ENCODE data around the gene TEPSIN.

The TEPSIN gene

DNA sequence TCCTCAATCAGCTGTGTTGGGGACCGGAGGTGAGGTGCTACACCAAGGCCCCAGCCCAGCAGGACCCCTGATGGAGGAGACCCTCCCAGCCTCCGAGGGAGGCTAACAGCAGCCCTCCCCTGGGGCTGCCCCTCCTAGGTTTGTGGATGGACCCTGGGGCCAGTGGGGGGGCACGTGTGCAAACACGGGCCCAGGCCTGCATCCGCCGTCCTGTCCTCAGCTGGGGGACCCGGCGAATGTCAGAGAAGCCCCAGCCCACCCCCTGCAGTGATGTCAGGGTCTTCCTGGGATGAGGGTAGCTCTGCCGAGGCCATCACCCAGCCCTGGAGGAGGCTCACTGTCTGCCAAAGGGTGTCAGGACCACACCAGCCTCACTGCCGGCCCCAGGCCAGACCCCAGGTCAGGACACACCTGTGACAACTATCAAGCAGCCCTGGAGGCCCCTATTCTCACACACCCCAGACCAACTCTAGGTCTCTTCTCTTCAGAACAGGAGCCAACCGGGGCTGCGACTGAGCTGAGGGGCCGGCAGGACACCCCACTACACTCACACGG lies 42.8 kb downstream of the TEPSIN start:
- DNase-seq, result no peak

- DNase-seq, result no peak
These were observed 43.6 kb downstream of the TEPSIN start for GRCh38 chr17:81194941-81195901.

DNA sequence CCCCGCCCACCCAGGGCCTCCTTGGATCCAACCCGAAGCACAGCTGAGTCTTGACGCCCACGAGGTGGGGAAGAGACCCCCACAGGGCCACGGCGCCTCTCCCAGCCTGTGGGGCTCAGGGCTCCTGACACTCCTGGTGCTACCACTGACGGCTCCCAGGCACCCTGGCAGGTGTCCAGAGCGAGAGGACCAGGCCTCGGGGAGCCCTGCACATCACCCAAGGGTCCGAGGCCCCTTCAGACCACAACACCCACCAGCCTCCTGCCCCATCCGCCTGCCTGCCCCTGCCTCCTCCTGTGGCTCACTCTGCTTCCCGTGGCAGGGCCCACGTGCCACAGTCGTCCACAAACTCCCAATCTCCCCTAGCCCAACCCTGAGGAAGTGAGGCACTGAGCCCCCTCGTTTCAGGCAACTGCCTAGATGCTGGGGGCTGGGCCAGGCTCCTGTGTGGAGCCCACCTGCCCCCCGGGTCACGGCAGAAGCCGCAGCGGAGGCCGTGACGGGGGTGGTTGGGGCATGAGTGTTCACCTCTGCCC lies 44.6 kb downstream of the TEPSIN start:
- no peak for DNase-seq

DNA sequence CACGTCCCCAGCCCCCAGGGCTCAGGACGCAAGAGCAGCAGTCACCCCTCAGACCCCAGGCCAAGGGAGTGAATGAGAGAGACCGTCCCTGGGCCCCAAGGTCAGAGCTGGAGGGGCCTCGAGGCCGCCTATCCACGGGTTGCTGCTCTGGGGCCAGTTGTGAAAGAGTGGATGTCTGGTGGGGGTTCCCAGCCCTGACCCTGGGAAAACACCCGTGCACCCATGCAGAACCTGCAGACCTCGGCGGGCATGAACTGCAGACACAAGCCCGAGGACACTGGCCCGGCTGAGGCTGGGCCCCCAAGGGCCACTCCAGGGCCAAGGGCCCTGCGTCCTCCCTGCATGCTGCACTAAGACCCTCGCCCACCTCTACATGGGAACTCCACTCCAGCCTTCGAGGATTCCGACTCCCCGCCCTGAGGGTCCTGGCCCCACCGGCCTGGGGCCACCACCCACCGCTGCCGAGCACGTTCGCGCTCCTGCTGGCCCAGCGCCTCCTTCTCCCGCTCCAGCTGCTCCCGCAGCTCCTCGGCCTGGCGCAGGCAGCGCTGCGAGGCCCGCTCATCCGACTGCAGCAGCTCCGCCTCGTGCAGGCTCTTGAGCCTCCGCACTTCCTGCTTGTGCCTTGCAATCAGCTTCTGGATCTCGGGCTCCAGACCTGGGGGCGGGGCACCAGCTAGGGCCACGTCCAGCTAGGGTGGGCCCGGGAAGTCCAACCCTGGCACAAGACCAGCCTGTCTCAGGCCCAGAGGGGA lies 45.2 kb downstream of the TEPSIN start:
- no peak for DNase-seq

GRCh38 chr17:81193051-81193410 lies 45.8 kb downstream of the TEPSIN start:
- no peak for DNase-seq

DNA sequence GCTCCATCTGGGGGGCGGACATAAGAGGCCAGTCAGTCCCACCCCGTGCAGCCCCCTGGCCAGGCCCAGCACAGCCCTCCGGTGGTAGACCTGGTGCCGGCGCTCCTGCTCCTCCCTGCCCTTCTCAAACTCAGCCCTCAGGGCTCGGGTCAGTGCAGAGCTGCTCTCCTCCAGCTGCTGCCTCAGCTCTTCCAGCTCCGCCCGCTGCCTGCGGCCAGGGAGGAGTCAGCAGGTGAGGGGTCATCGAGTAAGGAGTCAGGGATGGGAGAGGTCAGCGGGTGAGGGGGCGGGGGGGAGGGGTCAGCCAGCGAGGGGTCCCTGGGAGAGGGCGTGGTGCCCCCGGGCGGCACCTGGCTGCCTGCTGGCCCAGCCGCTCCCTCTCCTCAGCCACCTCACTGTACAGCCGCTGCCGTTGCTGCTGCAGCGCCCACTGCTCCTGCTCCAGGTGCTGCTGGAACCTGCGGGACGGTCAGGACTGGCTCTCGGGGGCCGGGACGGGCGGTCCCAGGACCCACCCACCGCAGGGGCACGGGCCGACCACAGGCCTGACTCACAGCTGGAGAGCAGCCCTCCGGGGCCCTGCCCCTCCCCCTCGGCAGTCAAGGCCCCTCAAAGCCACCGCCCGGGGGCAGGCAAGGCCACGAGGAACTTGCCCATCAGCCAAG lies 46.3 kb downstream of the TEPSIN start:
- no peak for DNase-seq

DNA sequence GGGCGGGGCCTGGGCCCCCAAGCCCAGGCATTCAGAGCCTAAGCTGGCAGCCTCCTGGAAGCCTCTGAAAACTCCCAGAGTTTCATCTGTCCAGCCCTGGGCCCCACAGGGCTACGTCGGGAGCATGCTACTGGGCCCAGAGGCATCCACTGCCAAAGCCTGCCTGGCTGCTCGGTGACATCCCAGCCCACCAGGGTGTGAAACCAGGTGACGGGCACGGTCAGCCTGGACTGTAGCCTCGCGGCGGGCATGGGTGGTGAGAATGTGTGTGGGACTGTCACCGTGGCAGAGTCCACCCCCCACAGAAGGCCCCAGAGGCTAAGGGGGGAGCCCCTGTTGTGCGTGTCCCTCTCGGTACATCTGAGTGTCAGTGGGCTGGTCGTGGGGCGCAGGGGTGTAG lies 47.2 kb downstream of the TEPSIN start:
- no peak for DNase-seq

GRCh38 chr17:81191116-81191515 lies 47.7 kb downstream of the TEPSIN start:
- DNase-seq, result no peak

DNA sequence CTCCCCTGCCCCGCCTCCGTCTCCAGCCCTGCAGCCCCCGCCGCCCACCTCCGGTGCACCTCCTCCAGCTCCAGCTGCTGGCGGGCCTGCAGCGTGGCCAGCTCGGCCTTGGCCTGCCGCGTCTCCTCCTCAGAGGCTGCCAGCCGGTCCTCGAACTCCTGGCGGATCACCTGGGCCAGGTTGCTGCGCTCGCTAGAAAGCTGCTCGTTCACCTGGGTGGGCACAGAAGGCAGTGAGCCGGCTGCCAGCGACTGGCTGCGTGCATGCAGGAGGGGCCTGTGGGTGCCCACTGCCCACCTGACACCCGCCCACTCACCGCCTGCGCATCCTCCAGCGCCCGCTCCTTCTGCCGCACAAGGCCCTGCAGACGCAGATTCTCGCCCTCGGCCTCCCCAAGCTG lies 48.3 kb downstream of the TEPSIN start:
- no peak for DNase-seq

DNA sequence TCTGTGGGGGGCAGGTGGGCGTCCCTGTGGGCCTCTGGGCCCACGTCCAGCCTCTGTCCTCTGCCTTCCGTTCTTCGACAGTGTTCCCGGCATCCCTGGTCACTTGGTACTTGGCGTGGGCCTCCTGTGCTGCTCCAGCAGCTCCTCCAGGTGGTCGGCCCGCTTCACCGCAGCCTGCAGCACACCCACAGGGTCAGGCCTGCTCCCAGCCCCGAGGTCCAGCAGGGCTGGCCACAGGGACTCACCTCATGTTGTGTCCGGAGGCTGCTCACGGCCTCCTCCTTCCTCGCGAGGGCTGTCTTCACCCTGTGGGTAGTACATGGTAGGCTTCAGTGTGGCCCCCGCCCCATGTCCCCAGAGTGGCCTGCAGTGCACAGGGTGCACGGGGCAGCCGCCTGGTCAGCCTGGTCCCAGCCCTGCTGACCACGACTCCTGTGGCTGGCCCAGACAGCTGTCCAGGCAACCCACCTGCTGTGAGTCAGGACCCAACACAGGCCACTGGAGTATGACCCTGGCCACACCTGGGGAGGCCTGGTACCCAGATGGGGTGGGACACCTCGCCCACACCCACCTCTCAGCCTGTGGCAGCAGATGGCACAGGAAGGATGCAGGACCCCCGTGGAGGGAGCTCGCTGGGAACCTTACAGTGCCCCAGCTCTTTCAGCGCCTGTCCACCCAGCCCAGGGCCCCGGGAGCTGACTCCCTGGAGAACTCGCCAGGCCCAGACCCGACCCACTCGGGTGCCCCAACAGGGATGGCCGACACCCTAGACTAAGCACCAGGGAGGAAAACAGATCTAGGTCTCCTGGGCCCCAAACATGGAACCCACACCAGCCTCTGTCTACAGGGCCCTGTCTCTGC lies 49.0 kb downstream of the TEPSIN start:
- no peak for DNase-seq

GRCh38 chr17:81189016-81189415 lies 49.8 kb downstream of the TEPSIN start:
- no peak for DNase-seq

GRCh38 chr17:81188491-81188840 lies 50.4 kb downstream of the TEPSIN start:
- DNase-seq, result no peak

DNA sequence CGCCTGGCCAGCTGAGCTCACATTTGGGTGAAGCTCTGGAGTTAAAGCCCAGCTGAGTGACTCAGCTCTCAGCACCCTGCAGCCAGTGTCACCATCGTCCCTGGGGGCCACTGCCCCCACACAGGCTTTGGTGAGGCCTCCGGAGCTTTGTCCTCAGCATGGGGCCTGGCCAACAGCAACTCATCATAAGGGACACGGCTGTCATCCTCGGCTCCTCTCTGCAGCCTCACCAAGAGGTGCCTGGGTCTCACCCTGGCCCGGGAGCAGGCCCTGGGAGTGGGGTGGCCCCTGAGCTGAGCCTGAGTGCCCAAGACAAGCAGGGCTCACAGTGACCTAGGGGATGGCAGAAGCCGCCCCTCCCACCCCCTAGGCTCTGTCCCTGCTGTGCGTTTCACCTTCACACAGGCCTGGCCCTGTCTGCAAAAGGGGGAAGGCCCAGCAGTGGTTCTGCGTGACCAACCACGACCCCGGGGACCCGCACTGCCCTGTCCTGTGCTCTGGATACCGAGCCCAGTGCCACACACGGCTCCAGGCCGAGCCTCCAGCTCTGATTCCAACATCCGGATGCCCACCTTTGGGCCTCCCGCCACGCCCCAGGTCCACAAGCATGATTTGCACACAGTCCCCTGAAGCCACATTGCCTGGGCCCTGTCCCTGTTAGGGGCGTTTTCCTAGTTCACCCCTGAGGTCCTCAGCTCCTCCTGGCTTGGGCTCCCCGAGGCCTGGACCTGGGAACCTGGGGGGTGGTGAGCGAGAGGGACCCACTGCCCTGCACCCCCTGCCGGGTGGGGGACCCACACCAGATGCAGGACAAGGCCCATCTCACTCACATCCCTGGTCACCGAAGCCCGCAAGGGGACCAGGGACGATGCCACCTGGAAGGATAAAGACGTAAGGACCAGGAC lies 51.0 kb downstream of the TEPSIN start:
- no peak for DNase-seq

DNA sequence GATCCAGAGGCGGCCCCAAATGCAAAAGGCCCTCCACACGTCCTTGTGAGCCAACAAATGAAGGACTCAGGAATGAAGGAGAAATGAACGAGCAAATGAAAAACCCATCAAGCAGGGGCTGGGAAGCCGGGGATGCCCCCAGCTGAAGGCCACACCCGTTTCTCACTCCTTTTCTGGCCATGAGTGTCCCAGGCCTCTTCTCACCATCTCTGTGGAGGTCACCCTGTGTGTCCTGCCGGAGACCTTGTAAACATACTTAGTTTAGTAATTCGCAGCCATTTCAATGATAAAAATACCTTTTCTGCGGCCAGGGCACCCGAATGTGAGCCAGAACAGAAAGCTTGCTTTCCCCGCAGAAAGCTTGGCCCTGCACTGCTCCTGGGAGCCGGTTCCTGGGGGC lies 51.7 kb downstream of the TEPSIN start:
- DNase-seq, result no peak

- no peak for DNase-seq
These were observed 52.7 kb downstream of the TEPSIN start for GRCh38 chr17:81186203-81186602.

DNA sequence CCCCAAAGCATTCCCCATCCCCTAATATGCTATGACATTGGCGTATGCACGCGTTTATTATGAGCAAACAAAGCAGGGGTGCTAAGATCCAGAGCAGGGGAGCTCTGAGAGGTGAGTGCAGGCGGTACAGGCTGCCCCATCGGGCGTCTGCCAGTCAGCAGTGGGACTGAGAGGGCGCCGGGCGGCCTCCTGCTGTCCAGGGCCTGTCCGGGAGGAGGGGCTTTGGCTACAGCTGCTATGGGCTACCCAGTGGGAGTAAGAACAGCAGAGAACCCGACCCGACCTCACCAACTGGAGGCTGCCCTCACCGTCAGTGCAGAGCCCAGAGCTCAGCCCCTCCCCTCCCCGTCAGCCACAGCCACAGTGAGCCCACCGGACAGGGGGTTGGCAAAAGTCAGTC lies 54.3 kb downstream of the TEPSIN start:
- DNase-seq, result no peak

DNA sequence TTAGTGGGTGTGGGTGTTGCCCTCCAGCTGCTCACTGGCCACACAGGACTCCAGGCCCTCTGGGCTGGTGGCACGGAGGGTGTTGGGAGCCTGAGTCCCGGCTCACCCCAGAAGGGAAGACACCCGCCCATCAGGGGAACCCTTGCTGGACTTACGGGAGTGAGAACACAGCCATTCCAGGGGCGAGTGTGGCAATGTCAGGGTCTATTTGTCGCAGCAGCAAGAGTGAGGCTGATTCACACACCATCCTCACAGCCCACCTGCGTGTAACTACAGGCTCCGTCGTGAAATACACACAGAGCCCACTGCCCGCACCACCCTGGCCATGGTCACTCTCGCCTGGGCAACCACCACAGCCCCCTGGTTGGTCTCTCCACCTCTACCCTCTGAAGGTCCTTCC lies 55.0 kb downstream of the TEPSIN start:
- DNase-seq, result no peak

DNA sequence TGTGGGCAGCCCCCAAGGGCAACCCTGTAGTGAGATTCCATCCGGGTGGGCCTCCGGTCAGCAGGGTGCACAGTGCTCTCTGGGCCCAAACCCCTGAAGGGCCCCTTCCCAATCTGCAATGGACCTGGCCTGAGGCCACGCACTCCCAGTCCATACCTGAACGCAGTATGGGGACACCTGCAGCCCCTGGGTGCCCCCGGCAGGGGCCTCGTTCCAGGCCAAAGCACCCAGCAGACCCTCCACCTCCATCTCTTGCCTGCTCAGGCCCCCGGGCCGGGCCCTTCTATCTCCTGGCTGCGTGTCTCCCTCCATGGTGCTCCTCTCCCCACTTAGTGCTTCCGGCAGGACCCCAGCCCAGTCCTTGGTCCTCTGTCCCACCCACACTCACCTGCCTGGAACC lies 55.5 kb downstream of the TEPSIN start:
- no peak for DNase-seq

- no peak for DNase-seq
These were observed 56.3 kb downstream of the TEPSIN start for GRCh38 chr17:81182596-81182995.

DNA sequence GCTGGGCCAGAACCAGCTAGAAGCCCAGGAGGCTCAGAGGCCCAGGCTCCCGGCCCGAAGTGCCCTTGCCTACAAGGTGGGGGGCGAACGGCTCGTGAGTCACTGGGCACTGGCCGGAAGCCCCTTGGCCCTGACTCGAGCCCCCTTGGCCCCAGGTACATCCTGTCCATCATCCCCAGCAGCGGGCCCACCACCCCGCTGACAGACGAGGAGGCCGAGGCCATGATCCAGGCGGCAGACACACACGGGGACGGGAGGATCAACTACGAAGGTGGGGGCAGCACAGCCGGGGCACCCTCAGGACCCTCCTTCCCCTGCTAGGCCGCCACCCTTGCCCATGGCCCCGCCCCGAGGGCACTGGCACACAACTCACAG lies 57.1 kb downstream of the TEPSIN start:
- no peak for DNase-seq
